Activated CD8-positive, alpha-beta memory T cell treated with anti-CD3 and anti-CD28 coated beads for 36 hours (primary cell): Measurements from ENCODE around the gene SNCAIP. TPM values are rescaled to one million over a fixed set of nuclear protein-coding genes. Genes with fewer than 3 reads are reported as not detected.

ENCODE experiments used
- CTCF ChIA-PET: fragments of 350-600 bp; sonication (Branson Sonifier 250); formaldehyde crosslinking; loops from one replicate; lab custom pipeline; 2021; ENCODE audit warnings: antibody characterized with exemption; lab: Charles Lee
- POLR2A ChIA-PET: fragments of 350-600 bp; sonication (Branson Sonifier 250); formaldehyde crosslinking; loops from one replicate; lab custom pipeline; 2021; ENCODE audit warnings: antibody characterized with exemption; lab: Charles Lee
- total RNA-seq, 2 experiments: library from RNA; stranded (reverse); gene quantifications; one replicate each; pipeline ENCODE4 v1.2.3, GENCODE V29; 2021

Gene SNCAIP
- total RNA-seq, 2 experiments from 2014 or later: not detected

GRCh38 chr5:122419142-122419894 lies 107.3 kb downstream of the SNCAIP start:
- ChIA-PET POLR2A (no interaction called here), CTCF (no interaction called here)

- CTCF ChIA-PET: no interaction called here
Measured at GRCh38 chr5:122420091-122420490, 108.1 kb downstream of the SNCAIP start.

DNA sequence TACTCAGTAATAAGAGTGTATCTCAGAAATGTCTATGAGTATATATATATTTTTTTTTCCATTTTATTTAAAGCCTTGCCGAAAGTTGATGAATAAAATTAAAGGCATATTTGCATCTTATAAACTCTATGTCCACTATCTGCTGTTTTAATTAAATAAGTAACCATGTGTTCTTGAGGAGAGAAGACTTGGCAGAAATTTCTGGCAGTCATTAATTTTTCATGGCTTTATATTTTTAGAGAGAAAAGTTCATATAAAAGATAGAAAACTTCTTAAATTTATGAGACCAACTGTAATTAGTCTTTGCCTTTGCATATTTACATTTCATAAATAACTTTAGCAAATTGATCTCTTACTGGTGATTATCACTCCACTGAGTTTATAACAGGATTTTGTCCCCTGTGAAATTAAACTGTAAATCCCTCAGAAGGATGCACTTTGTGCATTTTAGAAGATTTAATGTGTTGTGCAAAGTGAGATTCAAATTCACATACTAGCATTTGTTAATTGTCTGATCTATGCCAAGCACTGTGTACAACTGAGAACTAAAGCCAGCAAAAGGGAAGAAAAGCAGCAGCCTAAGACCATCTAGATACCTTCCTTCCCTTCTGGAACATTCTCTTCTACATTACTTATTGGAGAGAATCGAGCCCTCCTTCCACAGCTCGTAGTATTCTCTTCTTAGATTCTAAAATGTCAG lies 108.7 kb downstream of the SNCAIP start:
- ChIA-PET POLR2A (no interaction called here), CTCF (no interaction called here)

More at GRCh38 chr5:122420091-122420490, 108.1 kb downstream of the SNCAIP start:
- POLR2A ChIA-PET: no interaction called here

GRCh38 chr5:122421374-122422079 lies 109.5 kb downstream of the SNCAIP start:
- POLR2A ChIA-PET: no interaction called here
- CTCF ChIA-PET: no interaction called here

DNA sequence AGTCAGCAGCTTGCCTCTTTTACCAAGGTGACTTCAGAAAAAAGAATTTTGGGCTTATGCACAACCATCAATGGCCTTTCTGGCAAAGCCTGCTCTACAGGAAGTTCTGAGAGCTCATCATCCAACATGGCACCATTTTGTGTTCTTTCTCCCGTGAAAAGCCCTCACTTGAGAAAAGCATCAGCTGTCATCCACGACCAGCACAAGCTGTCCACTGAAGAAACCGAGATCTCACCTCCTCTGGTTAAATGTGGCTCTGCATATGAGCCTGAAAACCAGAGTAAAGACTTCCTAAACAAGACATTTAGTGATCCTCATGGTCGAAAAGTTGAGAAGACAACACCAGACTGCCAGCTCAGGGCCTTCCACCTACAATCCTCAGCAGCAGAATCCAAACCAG lies 111.2 kb downstream of the SNCAIP start:
- ChIA-PET CTCF (no interaction called here), POLR2A (no interaction called here)

DNA sequence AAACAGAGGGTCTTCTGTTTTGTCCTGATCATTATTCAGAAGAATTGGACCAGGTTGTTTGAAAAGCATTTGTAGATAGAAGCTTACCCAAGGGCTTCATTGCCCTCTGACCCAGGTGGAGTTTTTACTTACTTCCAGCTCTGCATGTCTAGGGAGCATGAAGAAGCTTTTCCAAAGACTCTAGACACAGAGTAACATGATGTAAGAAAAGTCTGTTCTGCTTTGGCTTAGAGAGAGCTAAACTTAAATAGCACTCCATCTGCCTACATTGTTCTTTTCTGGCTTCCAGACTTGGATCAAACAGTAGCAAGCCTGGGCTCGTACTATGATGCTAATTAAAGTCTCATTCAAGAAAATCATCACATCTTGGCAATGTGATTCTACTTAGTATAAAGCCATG lies 112.1 kb downstream of the SNCAIP start:
- ChIA-PET POLR2A (no interaction called here), CTCF (no interaction called here)

GRCh38 chr5:122426301-122426700 lies 114.3 kb downstream of the SNCAIP start:
- ChIA-PET CTCF (no interaction called here), POLR2A (no interaction called here)

DNA sequence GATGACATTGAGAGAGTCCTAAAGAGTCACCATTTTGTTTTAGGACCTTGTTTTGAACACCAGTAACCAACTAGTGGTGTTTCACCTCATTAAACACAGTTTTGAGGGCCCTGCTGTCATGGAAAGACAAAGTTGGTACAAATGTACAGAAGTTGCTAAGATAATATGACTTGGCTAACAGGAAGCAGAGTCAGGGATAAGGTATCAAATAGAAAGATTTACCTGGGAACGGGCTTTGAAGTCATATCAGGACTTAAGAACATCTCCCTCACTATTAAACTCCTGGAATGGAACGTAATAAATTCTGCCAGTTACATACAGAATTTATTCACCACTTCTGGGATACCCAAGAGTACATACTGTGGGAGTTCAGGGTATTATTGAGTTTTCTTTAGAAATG lies 115.6 kb downstream of the SNCAIP start:
- ChIA-PET POLR2A (no interaction called here), CTCF (no interaction called here)

GRCh38 chr5:122429545-122430318 lies 117.7 kb downstream of the SNCAIP start:
- POLR2A ChIA-PET: no interaction called here
- CTCF ChIA-PET: no interaction called here

- ChIA-PET CTCF (no interaction called here), POLR2A (no interaction called here)
Measured at GRCh38 chr5:122430319-122430586, 118.2 kb downstream of the SNCAIP start.

GRCh38 chr5:122431298-122431697 lies 119.3 kb downstream of the SNCAIP start:
- CTCF ChIA-PET: no interaction called here
- POLR2A ChIA-PET: no interaction called here

- CTCF ChIA-PET: interaction anchor here (0.6 kb wide), 1 partner anchor 313 kb away, joined by 3 read pairs; no protein-coding TSS in a partner anchor
- POLR2A ChIA-PET: no interaction called here
Measured at GRCh38 chr5:122434205-122434970, 122.4 kb downstream of the SNCAIP start.

DNA sequence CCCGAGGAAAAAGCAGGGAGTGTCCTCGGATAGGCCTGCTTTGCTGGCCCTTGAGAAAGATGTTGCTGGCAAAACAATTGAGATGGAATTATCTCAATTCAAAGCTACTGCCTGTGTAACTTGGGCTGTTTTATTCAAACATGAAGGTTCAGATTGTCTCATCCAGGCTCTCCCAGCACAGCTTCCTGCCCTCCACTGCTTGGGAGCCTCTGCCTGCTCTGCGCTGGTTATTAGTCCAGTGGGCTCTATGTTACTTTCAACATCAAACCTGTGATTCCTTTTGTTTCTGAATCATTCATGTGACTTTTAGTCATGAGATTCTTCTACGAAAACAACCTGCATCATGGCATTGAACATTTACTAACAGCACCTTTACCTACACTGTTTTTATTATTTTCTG lies 123.2 kb downstream of the SNCAIP start:
- CTCF ChIA-PET: interaction anchor here (0.6 kb wide), 1 partner anchor 312 kb away, joined by 3 read pairs; no protein-coding TSS in a partner anchor

DNA sequence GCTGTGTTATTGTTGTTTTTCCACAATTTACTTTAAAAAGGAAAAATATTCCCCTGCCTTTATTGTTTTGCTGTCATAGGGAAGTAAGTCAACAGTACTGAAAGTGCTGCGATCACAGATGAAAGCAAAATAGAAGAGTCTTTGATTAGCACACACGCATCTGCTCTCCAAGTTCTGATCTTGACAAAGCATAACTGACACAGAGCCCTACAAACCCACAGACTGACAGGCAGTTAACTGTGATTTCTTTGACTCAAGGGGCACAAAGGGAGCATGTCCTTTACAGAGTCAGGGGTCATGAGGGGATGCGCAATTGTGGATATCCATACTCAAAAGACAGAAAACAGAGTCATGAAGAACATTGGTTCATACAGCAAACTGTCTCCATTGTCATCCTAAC lies 123.7 kb downstream of the SNCAIP start:
- ChIA-PET POLR2A (no interaction called here), CTCF (no interaction called here)

More for the DNA sequence above, 123.2 kb downstream of the SNCAIP start:
- POLR2A ChIA-PET: no interaction called here

DNA sequence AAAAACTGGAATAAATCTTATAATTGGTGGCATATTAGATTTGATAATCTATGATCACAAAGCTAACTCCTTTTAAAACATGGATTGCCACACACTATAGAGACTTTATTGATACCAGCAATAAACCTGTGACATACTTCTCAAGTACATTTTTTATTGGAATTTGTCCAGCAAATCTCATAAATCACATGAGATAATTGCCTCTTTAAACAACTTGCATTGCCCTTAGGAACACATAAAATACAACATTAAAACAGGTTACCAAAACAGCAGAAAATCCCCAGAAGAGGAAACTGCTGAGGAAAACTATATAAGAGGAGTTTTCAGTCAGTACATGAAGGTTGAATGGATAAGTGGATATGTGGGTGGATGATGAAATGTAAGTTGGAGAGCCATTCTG lies 124.6 kb downstream of the SNCAIP start:
- CTCF ChIA-PET: no interaction called here
- POLR2A ChIA-PET: no interaction called here

GRCh38 chr5:122439645-122440044 lies 127.6 kb downstream of the SNCAIP start:
- CTCF ChIA-PET: interaction anchor here (1.1 kb wide), 1 partner anchor 114 kb away, joined by 3 read pairs; no protein-coding TSS in a partner anchor
- POLR2A ChIA-PET: no interaction called here

DNA sequence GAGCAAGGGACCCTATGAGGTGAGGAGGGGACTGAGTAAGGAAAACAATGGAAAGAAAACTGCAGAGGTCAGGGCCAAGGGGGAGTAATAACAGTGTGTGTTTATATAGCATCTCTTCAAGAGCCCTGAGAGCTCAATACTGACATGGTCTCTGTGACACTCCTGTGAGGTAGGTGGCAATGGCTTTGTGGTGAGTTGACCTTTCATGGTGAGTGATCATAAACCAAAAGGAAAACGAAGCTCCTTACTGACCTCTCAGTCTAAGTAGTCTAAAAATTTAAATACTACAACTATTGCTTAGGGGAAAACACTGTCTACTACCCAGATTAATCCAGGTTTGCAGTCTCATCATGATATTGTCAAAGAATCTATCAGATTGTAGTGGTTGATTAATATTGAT lies 130.9 kb downstream of the SNCAIP start:
- ChIA-PET POLR2A (no interaction called here), CTCF (no interaction called here)

DNA sequence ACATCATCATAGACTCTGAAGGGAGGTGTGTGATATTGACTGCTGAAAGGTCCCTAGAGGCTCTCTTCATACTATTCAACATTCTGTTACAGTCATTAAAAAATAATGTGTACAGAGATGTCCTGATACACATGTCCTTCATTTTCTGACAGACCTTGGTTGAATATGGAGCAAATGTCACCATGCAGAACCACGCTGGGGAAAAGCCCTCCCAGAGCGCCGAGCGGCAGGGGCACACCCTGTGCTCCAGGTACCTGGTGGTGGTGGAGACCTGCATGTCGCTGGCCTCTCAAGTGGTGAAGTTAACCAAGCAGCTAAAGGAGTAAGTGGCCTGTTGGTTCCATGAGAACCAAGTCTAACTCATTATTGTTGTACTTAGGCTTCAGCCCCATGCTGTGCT lies 132.4 kb downstream of the SNCAIP start:
- CTCF ChIA-PET: no interaction called here
- POLR2A ChIA-PET: no interaction called here

DNA sequence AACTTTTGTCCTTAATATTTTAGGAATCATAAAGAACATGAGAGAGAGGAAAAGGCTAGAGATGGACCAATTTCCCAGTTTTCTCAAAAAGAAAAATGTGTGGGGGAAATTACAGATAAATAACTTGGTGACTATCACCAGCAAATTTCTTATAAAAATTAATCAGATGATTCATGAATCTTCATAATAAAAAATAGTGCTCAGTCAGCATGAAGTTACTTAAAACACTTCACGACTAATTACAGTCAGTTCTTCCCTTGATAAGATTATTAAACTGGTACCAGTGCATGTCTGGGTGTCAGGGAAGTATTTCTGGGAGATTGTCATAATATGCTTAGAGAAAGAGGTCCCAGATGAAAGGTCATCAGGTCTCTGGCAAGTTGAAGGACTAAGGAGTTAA lies 133.0 kb downstream of the SNCAIP start:
- CTCF ChIA-PET: no interaction called here

More for the DNA sequence above, 133.0 kb downstream of the SNCAIP start:
- POLR2A ChIA-PET: no interaction called here
